ENCODE results near the gene TM7SF3.

TM7SF3 gene

DNA sequence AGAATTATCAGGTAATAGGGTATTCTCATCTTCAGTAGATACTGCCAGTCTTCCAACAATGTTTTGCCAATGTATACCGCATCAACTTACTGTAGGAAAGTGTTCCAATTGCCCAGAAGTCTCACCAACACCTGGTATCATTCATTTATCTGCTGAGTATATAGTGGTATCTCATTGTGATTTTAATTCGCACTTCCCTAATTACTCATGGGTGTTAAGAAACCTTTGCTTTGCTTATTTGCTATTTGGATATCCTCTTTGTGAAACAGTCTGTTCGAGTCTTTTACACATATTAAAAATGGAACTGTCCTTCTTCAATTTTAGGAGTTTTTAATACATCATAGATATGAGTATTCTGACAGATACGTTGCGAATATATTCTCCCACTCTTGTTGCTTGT is 6.1 kb downstream of the TM7SF3 start:
- H3K4me3 ChIP-seq (ENCODE audit: low read depth, low read length) = no peak overlapping the region
- TF ChIP-seq, protein P1, sequence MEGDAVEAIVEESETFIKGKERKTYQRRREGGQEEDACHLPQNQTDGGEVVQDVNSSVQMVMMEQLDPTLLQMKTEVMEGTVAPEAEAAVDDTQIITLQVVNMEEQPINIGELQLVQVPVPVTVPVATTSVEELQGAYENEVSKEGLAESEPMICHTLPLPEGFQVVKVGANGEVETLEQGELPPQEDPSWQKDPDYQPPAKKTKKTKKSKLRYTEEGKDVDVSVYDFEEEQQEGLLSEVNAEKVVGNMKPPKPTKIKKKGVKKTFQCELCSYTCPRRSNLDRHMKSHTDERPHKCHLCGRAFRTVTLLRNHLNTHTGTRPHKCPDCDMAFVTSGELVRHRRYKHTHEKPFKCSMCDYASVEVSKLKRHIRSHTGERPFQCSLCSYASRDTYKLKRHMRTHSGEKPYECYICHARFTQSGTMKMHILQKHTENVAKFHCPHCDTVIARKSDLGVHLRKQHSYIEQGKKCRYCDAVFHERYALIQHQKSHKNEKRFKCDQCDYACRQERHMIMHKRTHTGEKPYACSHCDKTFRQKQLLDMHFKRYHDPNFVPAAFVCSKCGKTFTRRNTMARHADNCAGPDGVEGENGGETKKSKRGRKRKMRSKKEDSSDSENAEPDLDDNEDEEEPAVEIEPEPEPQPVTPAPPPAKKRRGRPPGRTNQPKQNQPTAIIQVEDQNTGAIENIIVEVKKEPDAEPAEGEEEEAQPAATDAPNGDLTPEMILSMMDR (IDR thresholded peaks at IDR 0.05; ENCODE audit: control insufficient read depth, extremely low read depth, insufficient read depth) = no peak
- DNase-seq (ENCODE audit: low read depth) = no peak

DNA sequence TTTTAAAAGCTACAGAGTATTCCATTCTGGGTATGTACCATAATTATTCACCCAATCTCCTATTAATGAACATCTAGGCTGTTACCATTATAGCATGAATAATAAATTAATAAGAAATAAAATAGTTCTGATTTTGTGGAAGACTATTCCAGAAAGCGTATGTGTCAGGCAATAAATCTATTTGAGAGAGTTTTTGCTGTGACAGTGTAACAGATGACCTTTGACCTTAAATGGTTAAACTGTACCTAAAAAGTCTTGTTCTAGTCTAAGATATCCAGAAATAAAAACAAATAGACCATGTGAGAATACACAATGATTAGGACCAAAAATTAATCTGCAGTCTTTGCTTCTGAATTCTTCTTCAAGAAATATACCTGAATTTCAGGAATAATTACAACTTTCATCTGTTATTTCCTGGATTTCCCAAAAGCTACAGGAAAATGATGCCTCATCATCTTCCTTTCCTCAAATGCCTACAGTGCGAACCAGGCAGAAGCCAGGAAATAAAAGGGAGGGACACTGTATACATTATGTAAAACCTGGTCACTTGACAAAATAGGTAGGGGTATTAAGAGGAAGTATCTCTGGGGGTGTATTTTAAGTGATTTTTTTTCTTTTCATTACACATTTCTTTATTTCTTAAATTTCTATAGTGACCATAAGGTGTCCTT is 7.3 kb downstream of the TM7SF3 start:
- no peak for DNase-seq (ENCODE audit: low read depth)
- TF ChIP-seq, protein P1 (IDR thresholded peaks at IDR 0.05; ENCODE audit: control insufficient read depth, extremely low read depth, insufficient read depth) = no peak
- no peak overlapping the region for H3K4me3 ChIP-seq (ENCODE audit: low read depth, low read length)

DNA sequence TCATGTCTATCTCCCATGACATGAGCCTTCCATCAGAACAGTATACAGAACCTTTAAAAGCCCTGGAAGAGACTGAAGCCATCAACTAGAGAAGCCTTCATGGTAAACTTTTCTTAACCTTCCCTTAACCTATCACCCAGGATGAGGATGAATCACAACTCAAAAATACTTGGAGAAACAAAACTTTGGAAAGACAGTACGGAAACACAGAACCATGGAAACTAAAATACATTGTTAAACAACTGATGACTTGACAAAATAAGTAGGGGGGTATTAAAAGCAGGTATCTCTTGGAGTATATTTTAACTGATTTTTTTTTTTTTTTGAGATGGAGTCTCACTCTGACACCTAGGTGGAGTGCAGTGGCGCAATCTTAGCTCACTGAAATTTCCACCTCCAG is 8.7 kb downstream of the TM7SF3 start:
- DNase-seq (ENCODE audit: low read depth) = no peak
- TF ChIP-seq, protein P1 (IDR thresholded peaks at IDR 0.05; ENCODE audit: control insufficient read depth, extremely low read depth, insufficient read depth) = no peak
- H3K4me3 ChIP-seq (ENCODE audit: low read depth, low read length) = no peak overlapping the region

DNA sequence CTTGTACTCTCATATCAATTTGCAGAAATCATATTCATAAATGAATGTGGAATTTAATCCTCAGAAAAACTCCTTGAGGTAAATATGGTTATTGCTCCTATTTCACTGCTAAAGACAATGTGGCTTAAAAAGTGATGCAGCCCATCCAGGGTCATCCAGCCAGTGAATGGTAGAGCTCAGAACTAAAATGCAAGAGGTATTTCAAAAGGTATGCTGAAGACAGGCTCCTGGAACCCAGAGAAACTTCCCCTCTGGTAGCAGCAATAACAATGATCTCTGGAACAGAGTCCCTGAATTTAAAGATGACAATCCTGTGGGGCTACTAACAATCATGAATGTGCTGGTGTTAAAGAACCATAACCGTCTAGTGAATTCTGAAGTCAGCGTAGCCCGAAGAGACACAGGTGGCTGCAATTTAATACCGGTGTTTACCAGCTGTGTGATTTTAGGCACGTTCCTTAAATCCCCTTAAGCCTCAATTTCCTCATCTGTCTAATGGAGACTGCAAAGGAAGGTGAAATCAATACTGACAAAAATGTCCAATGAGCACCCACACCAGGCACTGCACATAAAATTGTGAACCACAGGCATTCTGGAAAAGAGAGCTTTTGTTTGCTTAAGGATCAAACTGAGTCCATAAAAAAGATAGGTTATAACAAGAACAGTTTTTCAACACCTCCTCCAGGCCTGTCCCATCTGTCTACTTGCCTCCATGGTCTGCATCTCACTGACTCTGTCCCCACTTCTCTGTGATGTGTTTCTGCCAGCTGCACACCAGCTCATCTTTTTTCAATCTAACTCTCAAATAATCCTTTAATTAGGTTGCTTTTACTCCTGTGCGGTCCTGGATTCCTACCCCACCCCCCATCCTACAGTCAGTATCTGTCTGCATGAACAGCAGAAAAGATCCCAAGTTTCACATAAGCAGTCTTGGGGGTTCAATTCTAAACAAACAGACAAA is 10.5 kb downstream of the TM7SF3 start:
- DNase-seq (ENCODE audit: low read depth) = no peak
- TF ChIP-seq, protein P1 (IDR thresholded peaks at IDR 0.05; ENCODE audit: control insufficient read depth, extremely low read depth, insufficient read depth) = no peak

DNA sequence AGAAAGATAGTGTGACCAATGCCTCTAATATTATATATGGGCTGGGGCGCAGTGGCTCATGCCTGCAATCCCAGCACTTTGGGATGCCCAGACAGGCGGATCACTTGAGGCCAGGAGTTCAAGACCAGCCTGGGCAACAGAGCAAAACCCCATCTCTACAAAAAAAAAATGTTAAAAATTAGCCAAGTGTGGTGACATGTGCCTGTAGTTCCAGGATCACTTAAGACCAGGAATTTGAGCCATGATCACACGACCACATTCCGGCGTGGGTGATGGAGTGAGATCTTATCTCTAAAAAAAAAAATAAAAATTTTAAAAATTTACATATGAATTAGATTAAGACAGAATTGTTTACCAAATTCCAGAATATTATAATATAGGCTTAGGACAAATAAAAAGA is 12.0 kb downstream of the TM7SF3 start:
- H3K4me3 ChIP-seq (ENCODE audit: low read depth, low read length) = no peak overlapping the region
- no peak for DNase-seq (ENCODE audit: low read depth)
- TF ChIP-seq, protein P1 (IDR thresholded peaks at IDR 0.05; ENCODE audit: control insufficient read depth, extremely low read depth, insufficient read depth) = no peak

More for the DNA sequence above, 10.5 kb downstream of the TM7SF3 start:
- no peak overlapping the region for H3K4me3 ChIP-seq (ENCODE audit: low read depth, low read length)

DNA sequence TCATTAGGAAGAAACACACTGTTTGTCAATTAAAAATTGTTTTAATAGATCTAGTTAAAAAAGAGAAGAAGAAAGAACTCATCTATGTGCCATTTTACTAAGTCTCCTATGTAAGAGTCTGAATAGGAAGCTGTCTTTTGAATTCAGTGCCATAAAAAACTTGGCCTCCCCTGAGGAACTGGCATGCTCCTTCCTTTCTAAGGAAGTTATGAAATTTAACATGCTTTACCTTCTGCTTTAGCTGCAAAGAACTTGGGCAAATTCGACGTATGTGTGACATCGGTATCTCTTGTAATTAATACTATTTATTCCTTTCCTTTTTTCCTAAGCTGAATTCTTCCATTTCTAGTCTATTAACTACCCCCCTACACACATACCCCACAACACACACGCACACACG is 12.5 kb downstream of the TM7SF3 start:
- H3K4me3 ChIP-seq (ENCODE audit: low read depth, low read length) = no peak overlapping the region
- TF ChIP-seq, protein P1 (IDR thresholded peaks at IDR 0.05; ENCODE audit: control insufficient read depth, extremely low read depth, insufficient read depth) = no peak
- no peak for DNase-seq (ENCODE audit: low read depth)

Measured in LNCaP clone FGC (cell line).